ENCODE measurements around the gene COBL.
"Not testable (repeated sequence)": the region's sequence is repeated elsewhere in the genome, so short reads cannot be mapped to it uniquely, and the experiment has no call there.

The COBL gene

DNA sequence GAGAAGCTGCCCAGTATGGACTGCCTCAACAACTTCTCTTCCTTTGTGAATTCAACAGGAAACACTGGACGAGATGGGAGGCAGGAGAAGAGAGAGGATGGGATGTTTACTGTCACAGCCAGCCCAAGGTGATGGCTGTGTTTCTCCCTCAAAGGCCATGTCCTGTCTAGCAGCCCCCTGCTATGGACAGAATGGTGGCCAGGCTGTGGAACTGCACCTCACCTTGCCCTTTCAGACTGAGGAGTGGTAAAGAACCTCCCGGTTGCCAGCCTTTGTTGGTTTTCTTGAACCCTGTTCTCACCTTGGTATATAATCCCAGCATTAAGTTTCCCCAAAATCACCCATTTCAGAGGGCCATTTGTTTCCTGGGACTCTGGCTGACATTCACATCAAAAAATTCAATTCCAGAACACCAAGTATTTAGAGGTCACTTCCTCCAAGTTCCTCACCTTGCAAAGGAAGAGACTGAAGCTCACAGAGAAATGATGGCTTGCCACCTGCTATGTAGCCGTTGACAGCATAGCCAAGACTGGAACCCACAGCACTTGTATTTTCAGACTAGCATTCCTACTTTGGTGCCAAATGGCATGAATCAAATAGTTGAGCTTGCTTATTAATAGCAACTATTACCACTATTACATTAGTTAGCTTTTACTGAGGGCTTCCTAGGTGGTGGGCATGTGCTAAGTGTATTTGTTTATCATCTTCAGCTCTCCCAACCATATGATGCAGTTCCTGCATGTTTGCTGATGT, 309.9 kb downstream of the COBL start:
- no peak overlapping the region for H3K4me3 ChIP-seq (ENCODE audit: low read depth, low read length)
- DNase-seq (ENCODE audit: low read depth) = no peak
- TF ChIP-seq, protein P1, sequence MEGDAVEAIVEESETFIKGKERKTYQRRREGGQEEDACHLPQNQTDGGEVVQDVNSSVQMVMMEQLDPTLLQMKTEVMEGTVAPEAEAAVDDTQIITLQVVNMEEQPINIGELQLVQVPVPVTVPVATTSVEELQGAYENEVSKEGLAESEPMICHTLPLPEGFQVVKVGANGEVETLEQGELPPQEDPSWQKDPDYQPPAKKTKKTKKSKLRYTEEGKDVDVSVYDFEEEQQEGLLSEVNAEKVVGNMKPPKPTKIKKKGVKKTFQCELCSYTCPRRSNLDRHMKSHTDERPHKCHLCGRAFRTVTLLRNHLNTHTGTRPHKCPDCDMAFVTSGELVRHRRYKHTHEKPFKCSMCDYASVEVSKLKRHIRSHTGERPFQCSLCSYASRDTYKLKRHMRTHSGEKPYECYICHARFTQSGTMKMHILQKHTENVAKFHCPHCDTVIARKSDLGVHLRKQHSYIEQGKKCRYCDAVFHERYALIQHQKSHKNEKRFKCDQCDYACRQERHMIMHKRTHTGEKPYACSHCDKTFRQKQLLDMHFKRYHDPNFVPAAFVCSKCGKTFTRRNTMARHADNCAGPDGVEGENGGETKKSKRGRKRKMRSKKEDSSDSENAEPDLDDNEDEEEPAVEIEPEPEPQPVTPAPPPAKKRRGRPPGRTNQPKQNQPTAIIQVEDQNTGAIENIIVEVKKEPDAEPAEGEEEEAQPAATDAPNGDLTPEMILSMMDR (IDR thresholded peaks at IDR 0.05; ENCODE audit: insufficient read depth, low read depth, low read length, missing control alignments) = no peak

DNA sequence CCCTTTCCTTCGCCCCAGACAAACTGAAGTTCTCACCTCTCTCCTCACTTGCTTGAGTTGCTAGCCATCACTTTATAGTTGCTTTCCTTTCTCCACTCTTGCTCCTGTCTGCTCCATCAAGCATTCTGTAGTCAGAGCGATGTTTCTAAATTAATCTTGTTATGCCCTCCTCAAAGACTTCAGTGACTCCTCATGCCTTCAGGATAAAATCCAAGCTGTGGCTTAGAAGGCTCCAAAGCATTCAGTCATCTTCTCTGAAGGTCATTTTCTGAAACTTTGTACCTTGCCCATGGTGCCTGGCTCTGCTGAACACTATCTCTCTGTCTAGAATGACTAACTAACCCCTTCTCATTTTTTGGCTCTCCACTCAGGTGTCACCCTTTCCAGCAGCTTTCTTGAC, 311.5 kb downstream of the COBL start:
- TF ChIP-seq, protein P1 (IDR thresholded peaks at IDR 0.05; ENCODE audit: insufficient read depth, low read depth, low read length, missing control alignments) = no peak
- H3K4me3 ChIP-seq (ENCODE audit: low read depth, low read length) = no peak overlapping the region
- DNase-seq (ENCODE audit: low read depth) = no peak

DNA sequence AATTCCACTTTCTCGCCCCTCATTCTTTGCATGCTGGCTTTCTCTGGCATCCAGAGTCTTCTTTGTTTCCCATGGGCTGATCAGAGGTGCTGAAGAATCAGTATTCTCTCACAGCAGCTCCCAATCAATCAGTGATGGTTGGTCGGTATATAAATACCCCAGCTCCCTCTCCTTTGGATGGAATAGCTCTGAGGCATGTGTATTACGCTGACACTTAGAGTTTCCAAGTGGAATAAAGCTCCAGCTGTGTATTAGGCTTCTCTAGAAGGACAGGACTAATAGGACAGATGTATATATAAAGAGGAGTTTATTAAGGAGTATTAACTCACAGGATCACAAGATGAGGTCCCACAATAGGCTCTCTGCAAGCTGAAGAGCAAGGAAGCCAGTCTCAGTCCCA, 315.7 kb downstream of the COBL start:
- H3K4me3 ChIP-seq (ENCODE audit: low read depth, low read length) = no peak overlapping the region
- no peak for DNase-seq (ENCODE audit: low read depth)
- TF ChIP-seq, protein P1 (IDR thresholded peaks at IDR 0.05; ENCODE audit: insufficient read depth, low read depth, low read length, missing control alignments) = no peak

DNA sequence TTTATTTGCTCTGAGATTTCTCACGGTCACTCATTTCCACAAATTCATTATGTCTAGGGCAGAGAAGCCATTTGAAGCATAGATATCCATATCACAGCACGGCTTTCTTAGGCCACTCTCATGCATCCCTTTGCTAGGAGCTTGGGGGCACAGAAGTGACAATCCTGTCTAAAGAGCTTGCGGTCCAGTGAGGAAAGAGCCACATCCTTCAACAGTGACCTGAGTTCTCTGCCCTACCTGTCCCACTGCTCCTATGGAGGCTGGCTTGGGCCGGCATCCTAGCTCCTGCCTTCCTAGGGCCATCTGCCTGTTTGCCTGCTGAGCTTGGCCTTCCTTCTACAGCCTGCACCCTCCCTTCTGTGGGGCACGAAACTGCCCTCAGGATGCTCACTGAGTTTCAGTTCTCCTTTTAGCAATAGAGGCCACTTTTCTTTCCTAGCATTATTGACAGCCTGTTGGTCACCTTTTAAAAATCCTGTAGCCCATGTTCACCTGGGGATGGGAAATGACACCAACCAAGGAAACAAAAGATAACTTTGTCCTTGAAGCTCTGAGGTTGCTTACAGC, 321.8 kb downstream of the COBL start:
- TF ChIP-seq, protein P1 (IDR thresholded peaks at IDR 0.05; ENCODE audit: insufficient read depth, low read depth, low read length, missing control alignments) = no peak
- DNase-seq (ENCODE audit: low read depth) = no peak
- no peak overlapping the region for H3K4me3 ChIP-seq (ENCODE audit: low read depth, low read length)

DNA sequence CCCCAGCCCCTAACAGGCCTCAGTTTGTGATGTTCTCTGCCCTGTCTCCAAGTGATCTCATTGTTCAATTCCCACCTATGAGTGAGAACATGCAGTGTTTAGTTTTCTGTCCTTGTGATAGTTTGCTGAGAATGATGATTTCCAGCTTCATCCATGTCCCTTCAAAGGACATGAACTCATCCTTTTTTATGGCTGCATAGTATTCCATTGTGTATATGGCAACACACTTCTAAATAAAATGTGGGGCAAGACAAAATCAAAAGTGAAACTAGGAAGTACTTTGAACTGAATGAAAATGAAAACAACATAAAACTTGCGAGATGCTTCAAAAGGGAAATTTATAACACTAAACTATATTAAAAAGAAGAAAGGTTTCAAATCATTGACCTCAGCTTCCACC, 326.4 kb downstream of the COBL start:
- not testable (repeated sequence) for H3K4me3 ChIP-seq (ENCODE audit: low read depth, low read length); DNase-seq (ENCODE audit: low read depth)

DNA sequence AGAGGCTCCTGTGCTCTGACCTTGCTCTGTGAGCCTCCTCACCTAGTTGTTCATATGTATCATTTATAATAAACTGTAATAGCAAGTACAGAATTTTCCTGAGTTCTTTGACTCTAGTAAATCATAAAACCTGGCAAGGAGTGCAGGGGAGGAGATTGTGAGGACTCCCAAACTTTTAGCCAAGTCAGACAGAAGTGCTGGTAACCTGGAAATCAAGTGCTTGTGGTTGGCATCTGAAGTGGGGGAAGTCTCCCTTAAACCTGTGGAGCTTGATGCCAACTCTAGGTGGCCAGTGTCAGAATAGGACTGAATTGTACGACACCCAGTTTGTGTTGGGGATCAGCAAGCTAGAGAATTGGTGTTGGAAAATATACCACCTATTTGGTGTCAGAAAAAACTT, 327.6 kb downstream of the COBL start:
- TF ChIP-seq, protein P1 (IDR thresholded peaks at IDR 0.05; ENCODE audit: insufficient read depth, low read depth, low read length, missing control alignments) = no peak
- DNase-seq (ENCODE audit: low read depth) = no peak
- no peak overlapping the region for H3K4me3 ChIP-seq (ENCODE audit: low read depth, low read length)

DNA sequence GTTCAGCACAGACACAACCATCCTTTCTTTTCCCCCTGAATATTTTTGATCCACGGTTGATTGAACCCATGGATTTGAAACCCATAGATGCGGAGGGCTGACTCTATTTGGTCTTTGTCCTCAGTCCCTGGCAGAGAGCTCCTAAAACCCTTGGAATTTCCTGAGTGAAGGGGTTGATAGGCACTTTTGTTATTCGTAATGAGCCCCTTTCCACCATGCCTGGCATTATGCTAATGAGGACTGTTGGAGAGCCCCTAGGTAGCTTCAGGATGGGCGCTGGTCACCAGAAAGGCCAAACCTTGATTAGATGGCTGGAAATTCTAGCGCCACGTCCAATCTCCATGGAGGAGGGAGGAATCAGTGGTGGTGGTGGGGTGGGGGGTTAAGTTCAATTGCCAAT, 328.1 kb downstream of the COBL start:
- H3K4me3 ChIP-seq (ENCODE audit: low read depth, low read length) = no peak overlapping the region
- no peak for DNase-seq (ENCODE audit: low read depth)
- TF ChIP-seq, protein P1 (IDR thresholded peaks at IDR 0.05; ENCODE audit: insufficient read depth, low read depth, low read length, missing control alignments) = no peak
